ENCODE measurements around the gene RBPMS2.
A peak's percentile ranks its signal among the peaks of the same experiment; 100 is the strongest.

Gene RBPMS2

DNA sequence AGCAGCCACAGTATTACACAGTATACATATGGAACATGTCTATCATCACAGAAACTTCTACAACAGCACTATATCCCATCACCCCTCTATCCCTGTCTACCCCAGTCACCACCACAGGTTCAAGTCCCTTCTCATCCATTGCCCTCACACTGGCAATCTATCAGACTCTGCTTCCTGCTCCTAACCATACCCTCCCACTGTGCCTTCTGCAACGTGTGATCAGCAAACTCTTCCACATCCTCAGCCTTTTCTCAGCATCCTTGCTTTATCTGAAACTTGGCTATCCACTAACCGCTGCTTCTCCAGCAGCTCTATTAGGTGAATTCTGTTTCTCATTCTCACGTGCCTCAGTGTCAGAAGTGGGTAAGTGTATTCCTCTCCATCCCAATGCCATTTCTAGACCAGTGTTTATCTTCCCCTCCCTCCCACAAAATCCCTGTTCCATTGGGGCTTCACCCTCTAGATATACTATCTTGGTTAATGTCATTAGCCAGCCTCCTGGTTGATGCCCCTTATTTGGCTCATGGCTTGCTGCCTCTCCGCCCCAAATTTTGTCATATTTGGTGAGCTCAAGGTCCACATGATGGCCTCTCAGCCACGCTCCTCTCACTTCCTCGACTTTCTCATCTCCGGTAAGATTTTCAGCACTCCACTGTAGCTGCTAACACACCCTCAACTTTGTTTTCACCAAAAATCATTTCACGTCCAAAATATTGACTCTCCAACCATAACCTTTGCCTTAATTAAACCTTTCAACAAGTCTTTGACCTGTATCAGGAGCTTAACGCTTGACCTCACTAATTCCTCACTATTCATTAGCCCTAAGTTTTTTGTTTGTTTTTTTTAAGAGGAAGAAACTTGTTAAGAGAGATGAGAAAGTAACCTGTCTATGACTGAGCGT is 69.1 kb downstream of the RBPMS2 start:
- no peaks in the 10 kb centered on the region for H3K36me3 ChIP-seq (ENCODE audit: control insufficient read depth, insufficient read depth, low read length)
- no peaks in the 10 kb centered on the region for H3K27me3 ChIP-seq (ENCODE audit: control insufficient read depth, insufficient read depth, low read length, poor library complexity, severe bottlenecking)
- H3K4me3 ChIP-seq (ENCODE audit: insufficient read depth, low read depth, low read length), result no peak overlapping the region
- no peaks in the 10 kb centered on the region for H3K9me3 ChIP-seq (ENCODE audit: control insufficient read depth, low read length)
- peaks cover 1% of the 10 kb centered on the region for H3K4me1 ChIP-seq (ENCODE audit: control insufficient read depth, insufficient read depth, low read length)
- 94% methylated on average over 10 of the region's 10 CpGs for WGBS, 2 experiments
- no peak overlapping the region for H3K27ac ChIP-seq (ENCODE audit: insufficient read depth, low read depth, low read length, poor library complexity, severe bottlenecking)

- WGBS, 2 experiments, result 91 to 97% methylated on average over 3 of the region's 3 CpGs
- Histone ChIP-seq H3K27ac (ENCODE audit: insufficient read depth, low read depth, low read length, poor library complexity, severe bottlenecking) (no peak overlapping the region), H3K4me3 (ENCODE audit: insufficient read depth, low read depth, low read length) (no peak overlapping the region), H3K4me1 (ENCODE audit: control insufficient read depth, insufficient read depth, low read length) (peaks cover 14% of the 10 kb centered on the region), H3K36me3 (ENCODE audit: control insufficient read depth, insufficient read depth, low read length) (no peaks in the 10 kb centered on the region), H3K27me3 (ENCODE audit: control insufficient read depth, insufficient read depth, low read length, poor library complexity, severe bottlenecking) (no peaks in the 10 kb centered on the region), H3K9me3 (ENCODE audit: control insufficient read depth, low read length) (no peaks in the 10 kb centered on the region)
These were observed 70.4 kb downstream of the RBPMS2 start for GRCh38 chr15:64705006-64705405.

GRCh38 chr15:64703632-64703959 is 71.8 kb downstream of the RBPMS2 start:
- Histone ChIP-seq H3K4me3 (ENCODE audit: insufficient read depth, low read depth, low read length) (peak overlapping the region; percentile 73), H3K27me3 (ENCODE audit: control insufficient read depth, insufficient read depth, low read length, poor library complexity, severe bottlenecking) (no peaks in the 10 kb centered on the region), H3K27ac (ENCODE audit: insufficient read depth, low read depth, low read length, poor library complexity, severe bottlenecking) (peak overlapping the region; percentile 59), H3K9me3 (ENCODE audit: control insufficient read depth, low read length) (no peaks in the 10 kb centered on the region), H3K4me1 (ENCODE audit: control insufficient read depth, insufficient read depth, low read length) (peaks cover 27% of the 10 kb centered on the region), H3K36me3 (ENCODE audit: control insufficient read depth, insufficient read depth, low read length) (no peaks in the 10 kb centered on the region)
- WGBS, 2 experiments, result 85 to 86% methylated on average over 7 of the region's 7 CpGs

- no peaks in the 10 kb centered on the region for H3K36me3 ChIP-seq (ENCODE audit: control insufficient read depth, insufficient read depth, low read length)
- H3K4me3 ChIP-seq (ENCODE audit: insufficient read depth, low read depth, low read length), result peak overlapping the region; percentile 73
- H3K27me3 ChIP-seq (ENCODE audit: control insufficient read depth, insufficient read depth, low read length, poor library complexity, severe bottlenecking), result no peaks in the 10 kb centered on the region
- peaks cover 31% of the 10 kb centered on the region for H3K4me1 ChIP-seq (ENCODE audit: control insufficient read depth, insufficient read depth, low read length)
- H3K27ac ChIP-seq (ENCODE audit: insufficient read depth, low read depth, low read length, poor library complexity, severe bottlenecking), result peak overlapping the region; percentile 77
- WGBS, 2 experiments, result 1% methylated on average over 62 of the region's 62 CpGs
- H3K9me3 ChIP-seq (ENCODE audit: control insufficient read depth, low read length), result no peaks in the 10 kb centered on the region
These were observed 72.4 kb downstream of the RBPMS2 start for GRCh38 chr15:64702816-64703631.

DNA sequence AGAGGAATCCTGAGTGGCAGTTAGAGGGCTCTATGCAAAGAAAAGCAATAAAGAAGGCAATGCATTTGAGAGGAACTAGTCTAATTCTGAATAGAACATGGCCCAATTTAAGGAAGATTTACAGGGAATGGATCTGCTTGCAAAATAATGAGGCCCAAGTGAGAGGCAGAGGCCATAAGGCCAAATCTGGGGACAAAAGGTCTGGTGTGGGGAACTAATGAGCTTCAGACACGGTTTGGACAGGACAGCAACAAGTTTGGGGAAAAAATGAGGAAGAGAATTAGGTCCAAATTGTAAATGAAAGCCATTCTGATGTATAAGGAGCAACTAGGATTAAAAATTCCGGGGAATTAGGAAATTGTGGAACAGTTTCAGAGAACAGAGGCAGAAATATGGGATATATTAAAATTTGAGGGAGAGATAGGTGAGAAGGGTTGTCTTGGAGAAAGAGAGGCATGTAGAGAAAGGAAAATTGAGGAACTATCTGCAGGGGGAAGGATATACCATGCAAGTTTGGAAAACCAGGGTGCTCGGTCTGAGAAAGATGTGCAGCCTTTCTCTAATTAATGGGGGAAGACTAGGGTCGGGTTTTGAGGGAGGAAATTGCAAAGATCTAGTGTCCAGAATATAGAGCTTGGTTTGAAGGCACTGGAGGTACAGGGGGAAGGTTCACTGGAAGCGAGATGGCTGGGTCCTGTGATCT is 73.8 kb downstream of the RBPMS2 start:
- Histone ChIP-seq H3K4me1 (ENCODE audit: control insufficient read depth, insufficient read depth, low read length) (peaks cover 31% of the 10 kb centered on the region), H3K4me3 (ENCODE audit: insufficient read depth, low read depth, low read length) (peak overlapping the region; percentile 73), H3K36me3 (ENCODE audit: control insufficient read depth, insufficient read depth, low read length) (no peaks in the 10 kb centered on the region), H3K27me3 (ENCODE audit: control insufficient read depth, insufficient read depth, low read length, poor library complexity, severe bottlenecking) (no peaks in the 10 kb centered on the region), H3K27ac (ENCODE audit: insufficient read depth, low read depth, low read length, poor library complexity, severe bottlenecking) (peak overlapping the region; percentile 77), H3K9me3 (ENCODE audit: control insufficient read depth, low read length) (no peaks in the 10 kb centered on the region)
- 6 to 7% methylated on average over 5 of the region's 5 CpGs for WGBS, 2 experiments

DNA sequence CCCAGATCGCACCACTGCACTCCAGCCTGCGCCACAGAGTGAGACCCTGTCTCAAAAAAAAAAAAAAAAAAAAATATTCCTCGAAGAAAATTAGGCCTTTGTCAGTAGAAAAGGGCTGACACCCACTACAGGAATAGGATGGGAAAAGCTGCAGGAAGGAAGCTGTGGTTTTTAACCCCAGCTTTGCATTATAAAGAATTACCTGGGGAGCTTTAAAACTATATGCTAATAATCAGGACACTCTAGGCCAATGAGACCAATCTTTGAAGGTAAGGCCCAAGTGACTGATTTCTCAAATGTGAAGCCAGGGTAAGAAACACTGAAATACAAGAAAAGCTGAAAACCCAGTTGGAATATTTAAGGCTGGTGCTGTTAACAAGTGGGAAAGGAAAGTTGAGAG is 74.3 kb downstream of the RBPMS2 start:
- 4 to 15% methylated on average over 3 of the region's 3 CpGs for WGBS, 2 experiments
- no peaks in the 10 kb centered on the region for H3K27me3 ChIP-seq (ENCODE audit: control insufficient read depth, insufficient read depth, low read length, poor library complexity, severe bottlenecking)
- no peaks in the 10 kb centered on the region for H3K36me3 ChIP-seq (ENCODE audit: control insufficient read depth, insufficient read depth, low read length)
- H3K4me3 ChIP-seq (ENCODE audit: insufficient read depth, low read depth, low read length), result peak overlapping the region; percentile 73
- H3K27ac ChIP-seq (ENCODE audit: insufficient read depth, low read depth, low read length, poor library complexity, severe bottlenecking), result peak overlapping the region; percentile 77
- peaks cover 31% of the 10 kb centered on the region for H3K4me1 ChIP-seq (ENCODE audit: control insufficient read depth, insufficient read depth, low read length)
- H3K9me3 ChIP-seq (ENCODE audit: control insufficient read depth, low read length), result no peaks in the 10 kb centered on the region

DNA sequence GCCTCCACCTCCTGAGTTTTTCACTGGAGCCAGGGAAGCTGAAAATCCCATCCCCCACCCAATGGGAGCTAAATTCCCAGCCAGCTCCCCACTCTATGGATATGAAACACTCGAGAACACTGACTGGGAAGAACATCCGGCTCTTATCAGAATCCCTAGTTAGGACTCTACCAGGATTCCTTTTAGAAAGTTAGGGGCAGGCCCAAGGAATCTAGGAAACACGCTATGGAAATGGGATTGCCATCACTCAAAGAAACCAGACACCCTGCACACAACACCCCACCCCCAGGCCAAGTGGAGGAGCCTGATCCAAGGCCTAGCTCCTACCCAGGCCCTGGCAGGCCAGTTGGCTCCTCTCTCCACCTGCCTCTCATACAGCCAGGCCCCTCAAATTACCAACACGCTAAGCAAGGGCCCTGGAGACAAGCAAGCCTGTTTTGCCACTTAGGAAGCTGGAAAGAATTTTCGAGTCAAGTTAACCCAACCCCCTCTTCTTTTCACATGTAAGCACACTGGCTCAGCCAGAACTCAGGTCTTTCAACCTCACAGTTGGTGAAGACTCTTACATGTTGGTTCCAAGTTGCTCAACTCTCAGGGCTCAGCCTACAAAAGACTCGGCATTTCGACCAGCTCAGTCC is 75.5 kb downstream of the RBPMS2 start:
- H3K36me3 ChIP-seq (ENCODE audit: control insufficient read depth, insufficient read depth, low read length), result peaks cover 6% of the 10 kb centered on the region
- peak overlapping the region; percentile 73 for H3K4me3 ChIP-seq (ENCODE audit: insufficient read depth, low read depth, low read length)
- WGBS, 2 experiments, result 0 to 1% methylated on average over 7 of the region's 7 CpGs
- no peaks in the 10 kb centered on the region for H3K27me3 ChIP-seq (ENCODE audit: control insufficient read depth, insufficient read depth, low read length, poor library complexity, severe bottlenecking)
- peak overlapping the region; percentile 67 for H3K27ac ChIP-seq (ENCODE audit: insufficient read depth, low read depth, low read length, poor library complexity, severe bottlenecking)
- H3K9me3 ChIP-seq (ENCODE audit: control insufficient read depth, low read length), result no peaks in the 10 kb centered on the region
- H3K4me1 ChIP-seq (ENCODE audit: control insufficient read depth, insufficient read depth, low read length), result peaks cover 31% of the 10 kb centered on the region

GRCh38 chr15:64698823-64699222 is 76.6 kb downstream of the RBPMS2 start:
- Histone ChIP-seq H3K27me3 (ENCODE audit: control insufficient read depth, insufficient read depth, low read length, poor library complexity, severe bottlenecking) (no peaks in the 10 kb centered on the region), H3K4me3 (ENCODE audit: insufficient read depth, low read depth, low read length) (peak overlapping the region; percentile 73), H3K36me3 (ENCODE audit: control insufficient read depth, insufficient read depth, low read length) (peaks cover 11% of the 10 kb centered on the region), H3K27ac (ENCODE audit: insufficient read depth, low read depth, low read length, poor library complexity, severe bottlenecking) (no peak overlapping the region), H3K9me3 (ENCODE audit: control insufficient read depth, low read length) (no peaks in the 10 kb centered on the region), H3K4me1 (ENCODE audit: control insufficient read depth, insufficient read depth, low read length) (peaks cover 31% of the 10 kb centered on the region)

GRCh38 chr15:64697911-64698369 is 77.4 kb downstream of the RBPMS2 start:
- no peak overlapping the region for H3K4me3 ChIP-seq (ENCODE audit: insufficient read depth, low read depth, low read length)
- no peaks in the 10 kb centered on the region for H3K27me3 ChIP-seq (ENCODE audit: control insufficient read depth, insufficient read depth, low read length, poor library complexity, severe bottlenecking)
- H3K9me3 ChIP-seq (ENCODE audit: control insufficient read depth, low read length), result no peaks in the 10 kb centered on the region
- peaks cover 14% of the 10 kb centered on the region for H3K36me3 ChIP-seq (ENCODE audit: control insufficient read depth, insufficient read depth, low read length)
- H3K4me1 ChIP-seq (ENCODE audit: control insufficient read depth, insufficient read depth, low read length), result peaks cover 31% of the 10 kb centered on the region
- H3K27ac ChIP-seq (ENCODE audit: insufficient read depth, low read depth, low read length, poor library complexity, severe bottlenecking), result no peak overlapping the region
- 93 to 99% methylated on average over 3 of the region's 3 CpGs for WGBS, 2 experiments

All from ectodermal cell (in vitro differentiated cells).